ENCODE results near the gene POLR3G. TPM values are rescaled to one million over a fixed set of nuclear protein-coding genes. Genes with fewer than 3 reads are reported as not detected.

The POLR3G gene
- total and polyA plus RNA-seq, 2 of the 13 experiments (the other 11 are each of a cell fraction or from before 2014, with no cell fraction given) = 1.2 to 7.3 TPM

DNA sequence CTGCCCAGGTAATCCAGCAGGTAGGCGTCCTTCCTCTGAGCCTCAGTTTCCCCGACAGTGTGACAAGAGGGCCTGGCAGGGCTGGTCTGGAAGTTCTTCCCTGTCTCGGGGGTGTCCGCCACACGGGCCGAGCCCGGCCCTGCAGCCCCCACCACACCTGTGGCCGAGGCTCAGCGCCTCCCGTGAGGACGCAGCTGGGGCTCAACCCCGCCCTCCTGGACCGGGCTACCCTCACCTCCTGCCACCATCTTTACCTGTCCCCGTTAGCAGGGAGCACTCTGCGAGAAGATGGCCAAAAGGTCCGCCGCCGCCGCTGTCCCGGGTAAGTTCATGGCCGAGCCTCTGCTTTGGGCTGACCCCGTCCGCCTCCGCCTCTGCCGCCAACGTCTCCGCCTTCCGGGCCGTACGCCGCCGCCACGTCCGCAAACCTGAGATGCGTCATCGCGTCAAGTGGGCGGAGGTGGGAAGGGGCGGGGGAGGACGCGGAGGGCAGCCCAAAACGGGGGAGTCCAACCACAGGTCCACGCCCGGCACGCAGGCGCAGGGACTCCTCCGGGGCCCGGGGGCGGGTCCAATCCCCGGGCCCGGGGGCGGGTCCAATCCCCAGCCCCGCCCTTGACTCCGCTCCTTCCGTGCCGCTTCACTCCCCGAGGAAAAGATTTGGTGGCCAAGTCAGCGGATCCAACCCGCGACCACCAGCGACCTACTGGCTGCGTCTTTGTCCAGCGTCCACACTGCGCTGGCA lies 54.7 kb downstream of the POLR3G start, which contains the start of gene LYSMD3 (continued):
- TF ChIP-seq, protein P1, sequence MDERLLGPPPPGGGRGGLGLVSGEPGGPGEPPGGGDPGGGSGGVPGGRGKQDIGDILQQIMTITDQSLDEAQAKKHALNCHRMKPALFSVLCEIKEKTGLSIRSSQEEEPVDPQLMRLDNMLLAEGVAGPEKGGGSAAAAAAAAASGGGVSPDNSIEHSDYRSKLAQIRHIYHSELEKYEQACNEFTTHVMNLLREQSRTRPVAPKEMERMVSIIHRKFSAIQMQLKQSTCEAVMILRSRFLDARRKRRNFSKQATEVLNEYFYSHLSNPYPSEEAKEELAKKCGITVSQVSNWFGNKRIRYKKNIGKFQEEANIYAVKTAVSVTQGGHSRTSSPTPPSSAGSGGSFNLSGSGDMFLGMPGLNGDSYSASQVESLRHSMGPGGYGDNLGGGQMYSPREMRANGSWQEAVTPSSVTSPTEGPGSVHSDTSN (CRISPR knock-in tag; IDR thresholded peaks at IDR 0.05) = no peak
- 0 out of 2 replicates have a peak, but pooled peaks have one; percentile 16 for TF ChIP-seq ZNF264 (CRISPR knock-in tag; IDR thresholded peaks at IDR 0.05)
- TF ChIP-seq ZNF282 (IDR thresholded peaks at IDR 0.05; ENCODE audit: partially characterized antibody) = no peak
- TF ChIP-seq ZFP41 (CRISPR knock-in tag; IDR thresholded peaks at IDR 0.05; ENCODE audit: borderline replicate concordance) = peak; percentile 66; the same call in 1 of the 2 replicates
- TF ChIP-seq, protein P2, sequence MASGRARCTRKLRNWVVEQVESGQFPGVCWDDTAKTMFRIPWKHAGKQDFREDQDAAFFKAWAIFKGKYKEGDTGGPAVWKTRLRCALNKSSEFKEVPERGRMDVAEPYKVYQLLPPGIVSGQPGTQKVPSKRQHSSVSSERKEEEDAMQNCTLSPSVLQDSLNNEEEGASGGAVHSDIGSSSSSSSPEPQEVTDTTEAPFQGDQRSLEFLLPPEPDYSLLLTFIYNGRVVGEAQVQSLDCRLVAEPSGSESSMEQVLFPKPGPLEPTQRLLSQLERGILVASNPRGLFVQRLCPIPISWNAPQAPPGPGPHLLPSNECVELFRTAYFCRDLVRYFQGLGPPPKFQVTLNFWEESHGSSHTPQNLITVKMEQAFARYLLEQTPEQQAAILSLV (CRISPR knock-in tag; IDR thresholded peaks at IDR 0.05; ENCODE audit: borderline replicate concordance) = peak; percentile 82; the same call in 1 of the 2 replicates
- TF ChIP-seq ZNF160 (CRISPR knock-in tag; IDR thresholded peaks at IDR 0.05) = peak; percentile 59
- TF ChIP-seq ZNF776 (CRISPR knock-in tag; IDR thresholded peaks at IDR 0.05) = no peak
- no peak for TF ChIP-seq ZNF33A (CRISPR knock-in tag; IDR thresholded peaks at IDR 0.05; ENCODE audit: borderline replicate concordance)
- TF ChIP-seq, protein P3, sequence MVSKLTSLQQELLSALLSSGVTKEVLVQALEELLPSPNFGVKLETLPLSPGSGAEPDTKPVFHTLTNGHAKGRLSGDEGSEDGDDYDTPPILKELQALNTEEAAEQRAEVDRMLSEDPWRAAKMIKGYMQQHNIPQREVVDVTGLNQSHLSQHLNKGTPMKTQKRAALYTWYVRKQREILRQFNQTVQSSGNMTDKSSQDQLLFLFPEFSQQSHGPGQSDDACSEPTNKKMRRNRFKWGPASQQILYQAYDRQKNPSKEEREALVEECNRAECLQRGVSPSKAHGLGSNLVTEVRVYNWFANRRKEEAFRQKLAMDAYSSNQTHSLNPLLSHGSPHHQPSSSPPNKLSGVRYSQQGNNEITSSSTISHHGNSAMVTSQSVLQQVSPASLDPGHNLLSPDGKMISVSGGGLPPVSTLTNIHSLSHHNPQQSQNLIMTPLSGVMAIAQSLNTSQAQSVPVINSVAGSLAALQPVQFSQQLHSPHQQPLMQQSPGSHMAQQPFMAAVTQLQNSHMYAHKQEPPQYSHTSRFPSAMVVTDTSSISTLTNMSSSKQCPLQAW (CRISPR knock-in tag; IDR thresholded peaks at IDR 0.05) = peak; percentile 74
- 0 out of 2 replicates have a peak, but pooled peaks have one; percentile 39 for TF ChIP-seq ZBTB7A (CRISPR knock-in tag; IDR thresholded peaks at IDR 0.05)
- 0 out of 2 replicates have a peak, but pooled peaks have one; percentile 20 for TF ChIP-seq SOX13 (IDR thresholded peaks at IDR 0.05)
- no peak for TF ChIP-seq SOX13 (CRISPR knock-in tag; conservative IDR thresholded peaks at IDR 0.05 in 1 of 2, IDR thresholded peaks at IDR 0.05 in 1 of 2)
- TF ChIP-seq IKZF1 (IDR thresholded peaks at IDR 0.05) = no peak
- TF ChIP-seq IRX3 (CRISPR knock-in tag; IDR thresholded peaks at IDR 0.05; ENCODE audit: borderline replicate concordance, low read depth) = no peak
- no peak for TF ChIP-seq ZNF572 (CRISPR knock-in tag; IDR thresholded peaks at IDR 0.05)
- TF ChIP-seq, protein P4, sequence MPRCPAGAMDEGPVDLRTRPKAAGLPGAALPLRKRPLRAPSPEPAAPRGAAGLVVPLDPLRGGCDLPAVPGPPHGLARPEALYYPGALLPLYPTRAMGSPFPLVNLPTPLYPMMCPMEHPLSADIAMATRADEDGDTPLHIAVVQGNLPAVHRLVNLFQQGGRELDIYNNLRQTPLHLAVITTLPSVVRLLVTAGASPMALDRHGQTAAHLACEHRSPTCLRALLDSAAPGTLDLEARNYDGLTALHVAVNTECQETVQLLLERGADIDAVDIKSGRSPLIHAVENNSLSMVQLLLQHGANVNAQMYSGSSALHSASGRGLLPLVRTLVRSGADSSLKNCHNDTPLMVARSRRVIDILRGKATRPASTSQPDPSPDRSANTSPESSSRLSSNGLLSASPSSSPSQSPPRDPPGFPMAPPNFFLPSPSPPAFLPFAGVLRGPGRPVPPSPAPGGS (CRISPR knock-in tag; IDR thresholded peaks at IDR 0.05) = peak; percentile 66; the same call in 1 of the 2 replicates
- peak; percentile 84 for TF ChIP-seq CREB1 (IDR thresholded peaks at IDR 0.05)
- peak; percentile 91 for TF ChIP-seq CREB1 (CRISPR knock-in tag; IDR thresholded peaks at IDR 0.05)
- no peak for TF ChIP-seq EHMT2 (IDR thresholded peaks at IDR 0.05; ENCODE audit: borderline replicate concordance, low read depth, low read length)
- peak; percentile 84 for TF ChIP-seq TBX2 (CRISPR knock-in tag; IDR thresholded peaks at IDR 0.05; ENCODE audit: borderline replicate concordance)
- TF ChIP-seq PHF8 (CRISPR knock-in tag; IDR thresholded peaks at IDR 0.05) = peak; percentile 95
- TF ChIP-seq ZMYM2 (CRISPR knock-in tag; IDR thresholded peaks at IDR 0.05) = peak; percentile 24; the same call in 1 of the 2 replicates
- no peak for TF ChIP-seq NONO (IDR thresholded peaks at IDR 0.05)
- peak; percentile 95 for TF ChIP-seq NONO (CRISPR knock-in tag; conservative IDR thresholded peaks at IDR 0.05)
- TF ChIP-seq ZNF138 (CRISPR knock-in tag; IDR thresholded peaks at IDR 0.05; ENCODE audit: low read depth) = no peak
- TF ChIP-seq SOX6 (IDR thresholded peaks at IDR 0.05) = no peak
- peak; percentile 55; the same call in 1 of the 2 replicates for TF ChIP-seq SOX6 (CRISPR knock-in tag; IDR thresholded peaks at IDR 0.05)

All from HepG2 (cell line).